ENCODE results near the gene NTRK3.

DNA sequence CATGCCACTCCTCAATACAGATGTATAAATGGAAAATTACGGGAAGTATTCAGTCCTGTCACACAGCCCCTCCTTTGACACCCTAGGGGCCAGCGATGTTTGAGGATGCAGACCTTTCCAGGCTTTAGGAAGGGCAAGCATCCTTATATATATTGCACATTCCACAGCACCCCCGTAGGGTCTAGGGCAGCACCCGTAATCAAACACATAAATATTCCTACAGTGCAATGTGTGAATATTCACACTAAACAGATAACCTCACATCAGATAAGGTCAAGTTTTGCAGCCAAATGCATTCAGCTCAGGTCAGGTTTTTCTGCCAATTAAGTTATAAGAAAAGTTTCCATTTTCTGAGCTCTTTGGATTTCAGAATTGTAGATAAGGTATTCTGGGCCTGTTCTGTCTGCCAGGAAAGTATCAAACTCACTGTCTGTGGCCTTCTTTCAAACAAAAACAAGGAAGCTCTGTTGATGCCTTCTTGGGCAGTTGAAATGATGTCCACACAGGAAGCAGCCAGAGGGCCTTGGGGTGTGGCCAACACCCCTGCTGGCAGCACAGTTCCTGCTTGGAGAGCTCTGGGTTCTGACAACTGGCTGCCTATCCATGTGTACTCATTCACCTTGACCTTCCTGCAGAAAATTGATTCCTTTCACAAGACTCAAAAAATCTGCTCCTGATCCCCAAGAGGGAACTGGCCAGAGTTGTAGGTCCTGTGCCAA is 427.0 kb downstream of the NTRK3 start:
- no peak for TF ChIP-seq POLR2A (IDR thresholded peaks at IDR 0.05; ENCODE audit: low read length)
- TF ChIP-seq GATA1 (IDR thresholded peaks at IDR 0.05; ENCODE audit: low read depth, low read length): no peak

All from erythroblast (primary cell).